Skeletal muscle satellite cell (primary cell): Measurements from ENCODE around the gene DHPS.
A peak's percentile ranks its signal among the peaks of the same experiment; 100 is the strongest.
"Not testable (repeated sequence)": the region's sequence is repeated elsewhere in the genome, so short reads cannot be mapped to it uniquely, and the experiment has no call there.

Experiments used
- H3K27me3 ChIP-seq: 2 replicates; pipeline ENCODE4 v1.7.0; 2013; ENCODE audit warnings: low read length; ENCODE audit not compliant: control insufficient read depth, insufficient read depth
- H3K36me3 ChIP-seq: 2 replicates; pipeline ENCODE4 v1.7.0; 2013; ENCODE audit warnings: mild to moderate bottlenecking, control low read depth, low read length; ENCODE audit not compliant: insufficient read depth
- H3K4me1 ChIP-seq: 2 replicates; pipeline ENCODE4 v1.7.0; 2013; ENCODE audit warnings: low read length; ENCODE audit not compliant: control insufficient read depth, insufficient read depth
- H3K4me2 ChIP-seq: 2 replicates; pipeline ENCODE4 v1.7.0; 2013; ENCODE audit warnings: mild to moderate bottlenecking, low read length
- H3K4me3 ChIP-seq: 2 replicates; pipeline ENCODE4 v1.7.0; 2013; ENCODE audit warnings: low read length
- H3K9ac ChIP-seq: 2 replicates; pipeline ENCODE4 v1.7.0; 2013; ENCODE audit warnings: mild to moderate bottlenecking, low read depth, low read length, moderate library complexity
- H3K9me3 ChIP-seq: replicated peaks from 2 replicates; pipeline ENCODE4 v1.7.0; 2013; ENCODE audit warnings: mild to moderate bottlenecking, control low read depth, low read length

The DHPS gene

GRCh38 chr19:12701596-12702282 is 20.1 kb upstream of the DHPS start:
- Histone ChIP-seq H3K9ac (no peak overlapping the region), H3K4me3 (no peak overlapping the region), H3K36me3 (peaks cover 76% of the 10 kb centered on the region), H3K27me3 (no peaks in the 10 kb centered on the region), H3K9me3 (no peaks in the 10 kb centered on the region), H3K4me1 (peaks cover 6% of the 10 kb centered on the region), H3K4me2 (no peak overlapping the region)

- Histone ChIP-seq H3K9ac (no peak overlapping the region), H3K9me3 (no peaks in the 10 kb centered on the region), H3K4me3 (no peak overlapping the region), H3K4me2 (no peak overlapping the region), H3K36me3 (peaks cover 45% of the 10 kb centered on the region), H3K27me3 (no peaks in the 10 kb centered on the region), H3K4me1 (peaks cover 14% of the 10 kb centered on the region)
These were observed 16.5 kb upstream of the DHPS start for GRCh38 chr19:12698138-12698537.

- Histone ChIP-seq H3K4me2 (peak overlapping the region; percentile 90), H3K4me1 (peaks cover 14% of the 10 kb centered on the region), H3K36me3 (peaks cover 39% of the 10 kb centered on the region), H3K4me3 (peak overlapping the region; percentile 86)
- H3K9ac ChIP-seq, H3K9me3 ChIP-seq, H3K27me3 ChIP-seq: not testable (repeated sequence)
These were observed 15.7 kb upstream of the DHPS start for GRCh38 chr19:12697425-12697824.

GRCh38 chr19:12696366-12697335 is 15.0 kb upstream of the DHPS start, which contains the start of gene FBXW9:
TSS of gene FBXW9 (minus strand) at chr19:12696631. CDS start at chr19:12696581, 50 bp downstream.
- H3K4me1 ChIP-seq = peaks cover 14% of the 10 kb centered on the region
- H3K9me3 ChIP-seq = no peaks in the 10 kb centered on the region
- H3K36me3 ChIP-seq = peaks cover 33% of the 10 kb centered on the region
- H3K27me3 ChIP-seq = no peaks in the 10 kb centered on the region
- peak within 1 kb of the TSS; percentile 86 for H3K4me3 ChIP-seq
- peak within 1 kb of the TSS; percentile 82 for H3K9ac ChIP-seq
- H3K4me2 ChIP-seq = peak within 1 kb of the TSS; percentile 90

GRCh38 chr19:12695997-12696365 is 14.3 kb upstream of the DHPS start:
- peak overlapping the region; percentile 90 for H3K4me2 ChIP-seq
- peak overlapping the region; percentile 82 for H3K9ac ChIP-seq

GRCh38 chr19:12695514-12695913 is 13.8 kb upstream of the DHPS start:
- Histone ChIP-seq H3K27me3 (no peaks in the 10 kb centered on the region), H3K9ac (peak overlapping the region; percentile 46), H3K9me3 (no peaks in the 10 kb centered on the region), H3K4me2 (peak overlapping the region; percentile 90), H3K4me1 (peaks cover 14% of the 10 kb centered on the region), H3K4me3 (peak overlapping the region; percentile 86), H3K36me3 (peaks cover 22% of the 10 kb centered on the region)

More at GRCh38 chr19:12695997-12696365, 14.3 kb upstream of the DHPS start:
- H3K4me1 ChIP-seq = peaks cover 14% of the 10 kb centered on the region
- peaks cover 27% of the 10 kb centered on the region for H3K36me3 ChIP-seq
- no peaks in the 10 kb centered on the region for H3K27me3 ChIP-seq
- H3K4me3 ChIP-seq = peak overlapping the region; percentile 86
- H3K9me3 ChIP-seq = no peaks in the 10 kb centered on the region

GRCh38 chr19:12695096-12695495 is 13.4 kb upstream of the DHPS start:
- H3K9ac ChIP-seq = no peak overlapping the region
- no peak overlapping the region for H3K4me3 ChIP-seq
- no peaks in the 10 kb centered on the region for H3K27me3 ChIP-seq
- no peaks in the 10 kb centered on the region for H3K9me3 ChIP-seq
- H3K36me3 ChIP-seq = peaks cover 19% of the 10 kb centered on the region
- peak overlapping the region; percentile 90 for H3K4me2 ChIP-seq
- peaks cover 14% of the 10 kb centered on the region for H3K4me1 ChIP-seq

GRCh38 chr19:12694641-12695040 is 13.0 kb upstream of the DHPS start:
- Histone ChIP-seq H3K4me3 (no peak overlapping the region), H3K36me3 (peaks cover 15% of the 10 kb centered on the region)

GRCh38 chr19:12692960-12693359 is 11.3 kb upstream of the DHPS start:
- Histone ChIP-seq H3K36me3 (peaks cover 3% of the 10 kb centered on the region), H3K4me3 (no peak overlapping the region), H3K9me3 (no peaks in the 10 kb centered on the region), H3K9ac (no peak overlapping the region), H3K27me3 (no peaks in the 10 kb centered on the region), H3K4me2 (no peak overlapping the region), H3K4me1 (peaks cover 14% of the 10 kb centered on the region)

More at GRCh38 chr19:12694641-12695040, 13.0 kb upstream of the DHPS start:
- Histone ChIP-seq H3K27me3 (no peaks in the 10 kb centered on the region), H3K9ac (no peak overlapping the region), H3K9me3 (no peaks in the 10 kb centered on the region), H3K4me1 (peaks cover 14% of the 10 kb centered on the region), H3K4me2 (peak overlapping the region; percentile 90)

- Histone ChIP-seq H3K27me3 (no peaks in the 10 kb centered on the region), H3K36me3 (no peaks in the 10 kb centered on the region), H3K4me2 (no peak overlapping the region), H3K9me3 (no peaks in the 10 kb centered on the region), H3K9ac (no peak overlapping the region), H3K4me1 (no peaks in the 10 kb centered on the region), H3K4me3 (no peak overlapping the region)
These were observed 8.0 kb upstream of the DHPS start for GRCh38 chr19:12689581-12690216.

GRCh38 chr19:12689012-12689411 is 7.3 kb upstream of the DHPS start:
- Histone ChIP-seq H3K9me3 (no peaks in the 10 kb centered on the region), H3K27me3 (no peaks in the 10 kb centered on the region), H3K4me1 (no peaks in the 10 kb centered on the region), H3K36me3 (no peaks in the 10 kb centered on the region), H3K4me2 (no peak overlapping the region), H3K9ac (no peak overlapping the region), H3K4me3 (no peak overlapping the region)
